ENCODE results near the gene ARHGAP27.

ARHGAP27 gene

DNA sequence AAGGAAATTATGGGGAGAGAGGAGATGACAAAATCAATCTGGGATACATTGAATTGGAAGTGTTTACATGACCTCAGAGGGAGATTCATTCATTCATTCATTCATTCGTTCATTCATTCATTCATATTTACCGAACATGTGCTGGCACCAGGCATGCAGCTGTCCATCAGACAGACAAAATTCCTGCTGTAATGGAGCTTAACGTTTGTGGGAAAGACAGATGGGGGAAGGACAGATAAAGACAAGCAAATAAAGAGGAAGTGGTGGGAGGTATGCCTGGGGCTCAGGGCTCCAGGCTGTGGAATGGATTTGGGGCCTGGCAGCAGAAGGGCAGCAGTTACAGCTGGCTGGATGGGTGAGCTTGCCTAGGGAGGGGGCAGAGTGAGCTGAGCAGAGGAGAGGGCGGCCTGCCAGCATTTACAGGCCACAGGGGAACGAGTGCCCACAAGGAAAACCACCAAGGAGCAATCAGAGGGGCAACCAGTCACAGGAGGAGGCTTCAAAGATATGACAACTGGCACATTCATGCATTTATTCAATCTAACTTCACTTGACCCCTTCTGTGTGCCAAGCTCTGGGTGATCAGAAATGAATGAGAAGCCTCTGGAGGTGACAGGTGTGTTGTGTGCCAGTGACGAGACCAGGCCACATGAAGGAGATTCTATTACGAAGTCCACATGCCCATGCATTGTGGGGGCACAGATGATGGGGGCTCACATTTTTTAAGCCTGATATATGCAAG, 48.5 kb downstream of the ARHGAP27 start:
- no peak for FAIRE-seq

DNA sequence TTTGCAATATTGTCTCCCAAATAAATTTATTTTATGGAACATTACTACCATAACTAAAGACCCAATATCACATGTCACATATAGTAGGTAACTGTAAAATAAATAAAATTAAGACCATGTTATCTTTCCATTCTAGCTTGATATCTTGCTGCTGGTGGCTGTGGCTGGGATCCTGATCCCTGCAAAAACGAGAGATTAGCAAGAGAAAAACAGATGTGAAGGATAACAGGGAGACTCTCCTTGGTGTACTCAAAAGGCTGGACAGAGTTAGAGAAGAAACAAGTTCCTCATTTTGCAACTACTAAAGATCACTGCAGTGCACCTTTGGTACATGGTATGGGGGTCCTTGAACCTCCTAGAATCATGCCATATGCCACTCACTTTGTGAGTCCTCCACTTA, 49.7 kb downstream of the ARHGAP27 start:
- FAIRE-seq: no peak

DNA sequence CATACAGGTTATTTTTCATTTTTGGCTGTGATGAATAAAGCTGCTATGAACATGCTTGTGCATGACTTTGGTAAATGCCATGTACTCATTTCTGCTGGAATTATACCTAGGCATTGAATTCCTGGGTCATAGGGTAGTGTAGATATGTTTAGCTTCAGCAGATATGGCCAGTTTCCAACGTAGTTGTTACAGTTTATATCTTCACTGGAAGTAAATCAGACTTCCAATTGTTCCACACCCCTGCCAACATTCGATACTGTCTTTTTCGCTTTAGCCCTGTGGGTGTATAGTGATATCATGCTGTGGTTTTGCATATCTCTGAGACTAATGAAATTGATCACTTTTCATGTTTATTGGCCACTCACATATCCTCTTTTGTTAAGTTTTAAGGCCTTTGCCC, 50.4 kb downstream of the ARHGAP27 start:
- FAIRE-seq: no peak

DNA sequence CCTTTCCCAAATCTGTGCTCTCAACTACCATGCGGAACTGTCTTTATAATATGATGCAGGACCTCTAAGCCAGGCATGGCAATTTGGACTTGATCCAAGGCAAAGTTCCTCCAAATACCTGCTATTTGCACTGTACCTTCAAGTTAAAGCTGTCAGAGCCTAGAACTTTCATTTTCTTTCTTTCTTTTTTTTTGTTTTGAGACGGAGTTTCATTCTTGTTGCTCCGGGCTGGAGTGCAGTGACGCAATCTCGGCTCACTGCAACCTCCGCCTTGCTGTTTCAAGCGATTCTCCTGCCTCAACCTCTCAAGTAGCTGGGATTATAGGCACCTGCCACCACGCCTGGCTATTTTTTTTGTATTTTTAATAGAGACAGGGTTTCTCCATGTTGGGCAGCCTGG, 51.7 kb downstream of the ARHGAP27 start:
- no peak for FAIRE-seq

DNA sequence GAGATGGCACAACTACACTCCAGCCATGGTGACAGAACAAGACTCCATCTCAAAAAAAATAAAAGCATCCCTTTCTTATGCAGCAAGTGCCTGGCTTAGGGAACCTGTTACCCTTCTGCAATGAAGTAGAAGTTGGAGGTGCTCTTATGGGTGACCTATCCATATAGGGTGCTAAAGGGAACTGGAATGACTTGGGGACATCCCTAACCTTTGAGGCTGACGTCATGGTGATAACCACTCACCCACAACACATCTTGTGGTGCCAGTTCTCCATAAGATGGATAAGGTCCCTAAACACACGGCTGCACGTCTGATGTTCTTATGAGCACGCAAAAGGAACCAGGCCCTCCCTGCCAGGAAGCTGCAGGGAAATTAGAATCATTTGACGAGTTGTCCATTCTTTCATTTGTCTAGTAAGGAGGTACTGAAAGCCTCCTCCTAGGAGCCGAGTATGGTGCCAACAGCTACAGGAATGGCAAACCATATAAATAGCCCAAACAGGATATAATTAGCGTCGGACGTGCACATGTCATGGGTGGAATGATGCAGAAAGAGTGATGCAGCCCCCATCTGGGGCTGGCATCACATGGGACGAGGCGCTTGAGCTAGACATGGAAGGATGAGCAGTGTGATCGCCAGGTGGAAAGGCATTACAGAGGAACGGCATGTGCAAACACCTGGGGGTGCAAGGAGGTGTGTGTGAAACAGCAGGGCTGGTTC, 52.5 kb downstream of the ARHGAP27 start:
- FAIRE-seq: no peak

DNA sequence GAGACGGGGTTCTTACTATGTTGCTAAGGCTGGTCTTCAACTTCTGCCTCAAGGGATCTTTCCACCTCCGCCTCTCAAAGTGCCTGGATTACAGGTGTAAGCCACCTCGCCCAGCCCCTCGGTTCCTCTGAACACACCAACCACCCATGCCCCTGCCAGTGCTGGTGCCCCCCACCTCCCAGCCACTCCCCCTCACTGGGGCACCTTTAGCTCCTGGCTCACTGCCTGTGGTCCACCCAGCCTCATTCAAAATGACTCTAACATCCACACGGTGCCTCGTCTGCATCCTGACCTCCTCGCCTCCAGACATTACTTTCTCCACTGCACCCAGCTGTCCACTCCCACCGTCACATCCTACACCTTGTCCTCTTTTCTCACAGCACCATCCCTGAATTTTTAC, 55.3 kb downstream of the ARHGAP27 start:
- FAIRE-seq: no peak

DNA sequence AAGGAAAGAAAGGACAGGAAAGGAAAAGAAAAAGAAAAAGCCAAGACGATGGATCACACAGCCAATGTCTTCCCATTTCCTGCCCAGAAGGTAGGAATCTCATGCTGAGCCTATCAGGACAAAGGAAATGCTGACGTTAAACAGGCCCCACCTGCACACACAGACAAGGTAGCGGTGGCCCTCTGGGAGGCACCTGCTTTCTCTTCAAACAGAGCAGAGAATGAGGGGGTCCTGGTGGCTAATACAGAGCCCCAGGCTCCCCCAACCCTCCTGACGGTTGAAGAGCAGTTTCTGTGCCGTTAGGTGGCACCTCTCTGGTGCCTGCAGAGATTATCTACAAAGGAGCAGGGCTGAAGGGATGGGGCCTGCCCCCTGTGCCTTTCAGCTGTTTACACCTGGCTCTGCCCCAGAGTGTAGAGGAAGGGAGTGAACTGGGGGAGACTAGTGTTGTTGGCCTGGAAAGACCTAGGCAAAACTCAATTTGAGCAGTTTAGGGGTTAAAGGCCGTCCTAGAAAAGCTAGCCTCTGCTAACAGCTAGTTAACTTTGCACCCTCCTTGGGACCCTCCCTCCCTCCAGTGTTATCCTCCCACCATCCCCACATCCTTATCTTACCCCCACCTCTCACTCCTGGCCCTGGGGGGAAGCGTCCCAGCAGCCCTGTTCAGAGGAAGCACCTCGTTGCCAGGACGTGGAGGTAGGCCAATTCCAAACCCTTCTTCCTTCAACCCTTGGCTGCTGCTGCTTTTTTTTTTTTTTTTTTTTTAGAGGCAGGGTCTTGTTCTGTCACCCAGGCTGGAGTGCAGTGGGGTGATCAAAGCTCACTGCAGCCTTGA, 56.3 kb downstream of the ARHGAP27 start:
- no peak for FAIRE-seq

DNA sequence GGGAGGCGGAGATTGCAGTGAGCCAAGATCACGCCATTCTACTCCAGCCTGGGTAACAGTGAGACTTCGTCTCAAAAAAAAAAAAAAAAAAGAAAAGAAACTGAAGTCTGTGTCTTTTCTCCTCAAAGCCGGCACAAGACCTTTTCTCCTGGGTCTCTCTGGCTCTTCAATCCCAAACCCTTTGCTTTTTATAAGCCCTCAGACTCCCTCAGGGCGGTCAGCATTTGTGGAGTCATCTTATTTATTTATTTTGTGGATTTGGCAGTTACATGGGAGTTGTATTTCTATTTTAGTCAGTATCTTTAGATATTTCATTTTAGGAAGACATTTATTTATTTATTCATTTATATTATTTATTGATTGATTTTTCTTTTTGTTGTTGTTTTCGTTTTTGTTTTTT, 58.2 kb downstream of the ARHGAP27 start:
- FAIRE-seq: no peak

DNA sequence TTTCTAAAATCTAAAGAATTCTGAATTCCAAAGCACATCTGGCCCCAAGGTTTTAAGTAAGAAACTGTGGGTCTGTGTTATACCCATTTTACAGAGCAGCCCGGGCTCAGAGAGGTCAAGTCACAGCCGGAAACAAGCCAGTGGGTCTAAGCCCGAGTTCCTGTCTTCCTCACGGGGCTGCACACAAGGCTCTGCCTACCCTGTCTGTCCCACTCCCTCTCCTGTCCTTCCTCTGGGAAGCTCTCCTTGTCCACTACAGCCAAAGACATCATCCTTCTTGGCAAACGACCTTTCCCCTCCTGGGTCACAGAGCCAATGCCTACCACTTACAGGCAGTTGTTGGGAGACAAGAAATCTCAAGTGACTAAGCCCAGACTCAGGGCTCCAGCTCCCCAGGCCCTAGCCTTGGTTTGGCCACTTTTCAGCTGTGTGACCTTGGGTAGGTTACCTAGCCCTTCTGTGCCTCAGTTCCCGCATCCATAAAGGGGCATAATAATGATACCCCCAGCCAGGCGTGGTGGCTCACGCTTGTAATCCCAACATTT, 60.3 kb downstream of the ARHGAP27 start:
- FAIRE-seq: no peak

DNA sequence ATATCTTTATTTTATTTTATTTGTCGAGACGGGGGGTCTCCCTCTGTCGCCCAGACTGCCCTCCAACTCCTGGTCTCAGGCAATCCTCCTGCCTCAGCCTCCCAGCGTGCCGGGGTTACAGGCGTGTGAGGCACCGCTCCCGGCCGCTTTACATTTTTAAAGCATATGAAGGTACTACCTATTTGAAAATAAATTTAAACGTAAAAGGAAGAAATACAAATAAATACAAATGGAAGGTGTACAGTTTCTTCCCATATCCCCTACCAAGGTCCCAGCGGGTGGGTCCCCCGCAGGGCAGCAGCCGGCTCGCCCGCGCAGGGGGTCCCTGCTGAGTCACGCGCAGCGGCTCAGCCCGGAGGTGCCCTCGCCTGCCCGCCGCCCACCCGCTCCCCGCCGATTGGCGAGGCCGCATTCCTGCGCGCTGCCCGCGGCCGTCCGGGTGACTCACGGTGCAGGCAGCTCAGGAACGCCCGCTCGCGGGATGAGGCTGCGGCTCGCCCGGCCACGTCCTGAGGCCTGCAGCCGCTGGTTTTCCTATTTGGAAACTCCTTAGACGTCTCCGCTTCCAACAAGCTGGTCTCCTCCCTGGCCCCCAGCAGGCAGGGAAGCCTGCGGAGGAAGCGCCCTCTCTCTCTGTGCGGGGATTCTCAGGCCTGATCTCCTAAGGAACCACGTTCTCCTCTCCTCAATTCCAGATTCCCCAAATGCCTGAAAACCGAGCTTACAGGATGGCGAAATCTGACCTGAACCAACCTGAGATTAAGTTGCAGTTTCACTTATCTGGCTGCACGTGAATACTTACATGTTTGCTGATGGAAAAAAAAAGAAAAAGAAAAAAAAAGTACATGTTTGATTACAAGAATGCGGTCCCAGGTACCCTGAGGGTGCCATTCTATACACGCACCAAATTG, 61.0 kb downstream of the ARHGAP27 start:
- FAIRE-seq: peak; percentile 98

DNA sequence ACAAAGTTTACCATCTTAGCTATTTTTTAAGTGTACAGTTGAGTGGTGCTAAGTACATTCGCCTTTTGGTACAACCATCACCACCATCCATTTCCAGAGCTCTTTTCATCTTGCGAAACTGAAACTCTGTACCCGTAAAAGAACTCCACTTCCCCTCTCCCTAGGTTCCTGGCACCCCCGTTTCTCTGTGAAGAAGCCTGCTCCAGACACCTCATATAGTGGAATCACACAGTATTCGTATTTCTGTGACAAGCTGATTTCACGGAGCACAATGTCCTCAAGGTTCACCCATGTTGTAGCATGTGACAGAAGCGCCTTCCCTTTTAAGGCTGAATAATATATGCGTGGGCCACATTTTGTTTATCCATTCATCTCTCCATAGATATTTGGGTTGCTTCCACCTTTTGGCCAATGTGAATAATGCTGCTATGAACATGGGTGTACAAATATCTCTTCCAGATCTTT, 61.7 kb downstream of the ARHGAP27 start:
- FAIRE-seq: peak; percentile 13

DNA sequence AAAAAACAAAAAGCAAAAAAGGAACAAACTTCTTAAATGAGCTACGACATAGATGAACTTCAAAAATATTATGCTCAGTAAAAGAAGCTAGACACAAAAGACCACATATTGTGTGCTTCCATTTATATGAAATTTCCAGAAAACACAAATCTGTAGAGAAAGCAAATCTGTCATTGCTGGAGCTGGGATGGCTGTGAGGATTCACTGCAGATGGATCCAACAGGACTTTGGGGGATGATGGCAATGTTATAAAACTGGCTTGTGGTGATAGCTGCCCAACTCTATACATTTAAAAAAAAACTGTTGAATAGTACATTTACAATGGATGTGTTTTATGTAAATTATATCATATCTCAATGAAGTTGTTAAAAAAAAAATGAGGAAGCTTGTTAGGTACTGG, 63.2 kb downstream of the ARHGAP27 start:
- FAIRE-seq: no peak

DNA sequence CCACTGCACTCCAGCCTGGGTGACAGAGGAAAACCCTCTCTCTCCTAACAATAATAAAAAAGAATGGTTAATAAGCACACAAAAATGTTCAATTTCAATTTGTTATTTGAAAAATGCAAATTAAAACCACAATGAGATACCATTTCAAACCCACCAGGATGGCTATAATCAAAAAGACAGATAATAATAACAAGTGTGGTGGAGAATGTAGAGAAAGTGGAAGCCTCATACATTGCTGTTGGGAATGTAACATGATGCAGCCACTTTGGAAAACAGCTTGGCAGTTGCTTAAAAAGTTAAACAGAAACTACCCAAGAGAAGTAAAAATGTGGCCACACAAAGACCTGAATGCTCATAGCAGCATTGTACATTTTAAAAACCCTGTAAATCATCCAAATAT, 64.0 kb downstream of the ARHGAP27 start:
- FAIRE-seq: no peak

DNA sequence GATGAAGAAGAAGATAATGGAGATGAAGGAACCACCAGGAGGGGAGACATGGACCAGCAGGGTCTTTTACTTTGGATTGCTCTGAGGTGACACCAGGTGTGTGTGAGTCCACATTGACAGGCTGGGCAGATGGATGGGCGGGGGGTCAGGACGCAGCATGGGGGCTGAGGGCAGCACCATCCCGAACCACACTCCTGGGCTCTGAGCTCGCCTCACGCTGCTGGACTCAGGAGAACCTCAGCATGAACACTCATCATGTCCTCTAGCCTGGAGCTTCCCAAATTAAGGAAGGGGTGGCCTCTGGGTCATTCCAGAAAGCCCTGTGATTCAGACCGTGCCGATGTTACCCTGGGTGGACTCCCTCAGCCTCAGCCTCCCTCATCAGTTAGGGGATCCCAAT, 65.5 kb downstream of the ARHGAP27 start:
- FAIRE-seq: no peak

DNA sequence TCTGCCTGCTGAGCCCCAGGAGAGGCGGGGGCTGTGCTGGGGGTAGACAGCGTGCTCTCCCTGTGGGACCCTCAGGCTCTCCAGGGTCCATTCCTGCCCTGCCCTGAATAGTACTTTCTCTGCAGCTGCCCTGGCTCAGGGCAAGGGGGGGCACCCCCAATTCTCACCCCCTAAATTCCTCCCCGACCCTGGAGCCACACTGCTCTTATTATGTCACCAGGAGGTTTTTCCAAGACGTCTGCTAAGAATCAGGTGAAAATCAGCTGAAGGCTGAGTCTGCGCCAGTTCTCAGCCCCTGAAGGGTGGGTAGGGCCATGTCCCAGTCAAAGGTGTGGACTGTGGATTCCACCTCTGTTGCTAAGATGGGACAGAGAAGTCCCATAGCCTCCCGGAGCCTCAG, 66.0 kb downstream of the ARHGAP27 start:
- no peak for FAIRE-seq

DNA sequence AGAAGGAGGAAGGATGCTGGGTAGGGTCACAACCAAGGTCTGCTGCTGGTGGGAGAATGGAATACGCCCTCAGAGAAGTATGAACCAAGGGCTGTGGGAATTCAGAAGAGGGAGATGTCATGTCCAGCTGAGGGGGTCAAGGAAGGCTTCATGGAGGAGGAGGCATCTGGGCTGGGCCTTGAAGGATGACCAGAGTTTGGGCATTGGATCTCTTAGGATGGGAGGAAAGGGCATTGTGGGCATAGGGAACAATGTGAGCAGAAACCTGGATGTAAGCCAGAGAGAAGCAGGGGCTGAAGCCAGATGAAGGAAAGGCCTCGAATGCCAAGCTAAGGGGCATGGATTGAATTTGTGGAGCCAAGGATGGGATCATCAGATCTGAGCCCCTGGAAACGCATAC, 66.6 kb downstream of the ARHGAP27 start:
- FAIRE-seq: no peak

DNA sequence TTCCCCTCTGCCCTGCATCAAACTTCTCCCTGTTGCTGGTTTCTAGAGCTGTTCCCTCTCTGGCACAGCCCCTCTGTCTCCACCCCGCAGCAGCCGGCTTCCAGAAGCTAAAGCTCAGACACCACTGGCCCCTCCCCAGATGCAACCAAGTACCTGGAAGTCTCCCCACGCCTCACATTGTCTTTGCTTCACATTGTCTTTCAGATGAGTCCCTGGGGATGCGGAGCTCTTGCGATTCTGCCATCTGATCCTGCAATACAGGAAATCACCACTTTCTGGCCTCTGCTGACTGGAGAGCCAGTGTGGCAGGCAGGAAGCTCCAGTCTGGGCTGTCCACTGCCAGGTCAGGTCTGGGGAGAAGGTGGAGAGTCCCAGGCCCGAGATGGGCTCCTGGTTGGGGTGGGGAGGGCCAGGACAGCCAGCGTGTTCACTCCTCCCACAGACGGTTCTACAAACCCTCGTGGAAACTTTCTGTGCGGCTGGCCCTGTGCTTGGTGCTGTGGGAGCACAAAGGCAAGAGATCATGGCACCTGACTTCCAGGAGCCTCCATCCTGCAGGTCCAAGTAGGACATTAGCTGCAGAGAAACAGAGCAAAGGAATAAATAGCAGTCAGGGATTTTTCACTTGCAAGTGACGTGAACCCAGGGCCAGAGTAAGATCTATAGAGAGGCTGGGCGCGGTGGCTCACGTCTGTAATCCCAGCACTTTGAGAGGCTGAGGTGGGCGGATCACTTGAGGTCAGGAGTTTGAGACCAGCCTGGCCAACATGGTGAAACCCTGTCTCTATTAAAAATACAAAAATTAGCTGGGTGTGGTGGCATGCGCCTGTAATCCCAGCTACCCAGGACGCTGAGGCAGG, 67.9 kb downstream of the ARHGAP27 start:
- no peak for FAIRE-seq

DNA sequence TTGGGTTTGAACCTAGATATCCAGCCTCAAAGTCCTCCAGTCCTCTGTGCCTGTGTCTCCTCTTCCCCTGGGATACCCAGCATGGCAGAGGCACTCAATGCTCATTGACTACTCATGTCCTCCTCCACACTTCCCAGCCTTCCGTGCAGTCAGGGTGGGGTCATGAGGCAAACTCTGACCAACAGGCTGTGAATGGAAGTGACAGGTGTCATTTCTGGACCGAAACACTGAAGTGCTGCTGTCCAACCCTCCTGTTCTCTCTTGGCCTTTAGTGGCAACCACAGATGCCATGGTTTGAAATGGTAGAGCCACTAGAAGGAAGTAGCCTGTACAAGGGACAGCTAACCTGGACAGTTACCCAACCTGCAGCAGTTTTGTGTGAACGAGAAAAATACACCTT, 69.2 kb downstream of the ARHGAP27 start:
- no peak for FAIRE-seq

DNA sequence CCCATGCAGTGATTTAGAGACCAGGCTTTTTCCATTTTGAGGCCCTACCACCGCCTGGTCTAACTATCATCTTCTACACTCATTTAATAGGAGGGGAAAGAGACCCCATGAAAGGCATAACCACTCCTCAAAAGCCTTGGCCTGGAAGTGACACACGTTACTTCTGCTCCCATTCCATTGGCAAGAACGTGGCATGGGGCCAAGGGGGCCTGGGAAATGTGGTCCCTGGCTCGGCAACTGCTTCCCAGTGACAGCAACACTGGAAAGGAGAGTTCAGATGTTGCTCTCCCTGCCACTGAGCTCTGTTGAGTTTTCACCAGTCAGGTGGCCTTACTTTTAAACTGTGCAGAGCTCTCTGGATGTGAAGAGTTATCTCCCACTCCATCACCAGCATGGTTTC, 70.7 kb downstream of the ARHGAP27 start:
- FAIRE-seq: no peak

DNA sequence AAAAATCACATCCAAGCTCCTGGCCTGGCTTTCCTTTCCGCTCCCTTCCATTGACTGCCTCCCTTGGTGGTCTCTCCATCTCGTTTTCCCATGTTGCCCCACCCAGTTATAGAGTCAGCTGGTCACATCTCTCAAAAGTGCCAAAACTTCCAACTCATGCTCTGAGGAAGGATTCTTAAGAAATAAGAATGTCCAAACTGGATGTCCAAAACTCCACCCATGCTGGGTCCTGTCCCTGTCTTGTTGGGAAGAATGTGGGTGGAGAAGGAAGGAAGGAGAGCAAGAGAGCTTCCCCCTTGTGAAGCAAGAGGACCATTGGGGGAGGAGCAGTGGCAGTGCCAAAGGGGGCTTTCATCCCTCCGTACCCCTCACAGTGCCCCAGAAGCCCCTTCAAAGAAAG, 71.2 kb downstream of the ARHGAP27 start:
- FAIRE-seq: no peak

DNA sequence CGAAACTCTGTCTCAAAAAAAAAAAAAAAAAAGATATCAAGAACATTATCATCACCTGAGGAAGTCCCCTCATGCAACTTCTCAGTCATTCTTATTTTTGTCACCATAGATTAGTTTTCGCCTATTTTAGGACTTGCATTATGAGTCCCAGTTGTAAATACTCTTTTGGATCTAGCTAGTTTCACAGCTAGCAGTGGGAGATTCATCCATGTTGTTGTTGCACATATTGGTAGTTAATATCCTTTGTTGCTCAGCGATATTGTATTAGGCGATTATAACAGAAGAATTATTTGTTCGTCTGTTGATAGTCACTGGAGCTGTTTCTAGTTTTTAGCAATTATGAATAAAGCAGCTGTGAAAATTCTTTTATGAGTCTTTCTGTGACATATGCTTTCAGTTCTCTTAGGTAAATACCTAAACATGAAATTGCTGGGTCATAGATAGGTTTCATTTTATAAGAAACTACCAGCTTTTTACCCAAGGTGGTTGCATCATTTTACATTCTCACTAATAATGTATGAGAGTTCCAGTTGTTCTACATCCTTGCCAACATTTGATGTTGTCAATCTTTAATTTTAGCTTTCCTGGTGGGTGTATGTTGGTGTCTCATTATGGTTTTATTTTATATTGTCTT, 75.2 kb downstream of the ARHGAP27 start:
- FAIRE-seq: no peak
